PC-9 (cell line): Measurements from ENCODE around the gene RAB40B. TPM values are rescaled to one million over a fixed set of nuclear protein-coding genes. Genes with fewer than 3 reads are reported as not detected.

Experiments used
- BruUV-seq: library from RNA; stranded (reverse); fragments of 400-500 nt; replicated peaks from 2 replicates; lab custom pipeline; 2021; lab: Mats Ljungman, UMichigan
- CTCF ChIA-PET: fragments of 300-600 bp; sonication (Branson Sonifier 250); formaldehyde crosslinking; loops from one replicate; lab custom pipeline; 2022; ENCODE audit warnings: antibody characterized with exemption; lab: Charles Lee
- POLR2A ChIA-PET: fragments of 300-600 bp; sonication (Branson Sonifier 250); formaldehyde crosslinking; loops from one replicate; lab custom pipeline; 2022; ENCODE audit warnings: antibody characterized with exemption; ENCODE audit not compliant: unreplicated experiment; lab: Charles Lee
- DNase-seq, 2 experiments: peaks; one replicate each; pipeline versions ENCODE4 v3.0.0 to v3.0.0-alpha.2; 2015 to 2022; ENCODE audit warnings: mixed read lengths in 1 of 2
- H2AFZ ChIP-seq: fragments of 200-600 bp; sonication (generic); 2 replicates; pipeline ENCODE4 v1.8.1; 2017; ENCODE audit warnings: antibody characterized with exemption
- H3F3A ChIP-seq: fragments of 200-600 bp; sonication (generic); 2 replicates; pipeline ENCODE4 v1.8.1; 2017; ENCODE audit warnings: antibody characterized with exemption, mild to moderate bottlenecking, low read depth; ENCODE audit not compliant: insufficient read depth
- H3K27ac ChIP-seq: fragments of 200-600 bp; sonication (generic); 2 replicates; pipeline ENCODE4 v1.6.1; 2016; ENCODE audit warnings: mixed run types
- H3K27me3 ChIP-seq: fragments of 200-600 bp; sonication (generic); 2 replicates; pipeline ENCODE4 v1.6.1; 2016; ENCODE audit warnings: low read depth, mixed run types; ENCODE audit not compliant: insufficient read depth
- H3K36me3 ChIP-seq: fragments of 200-600 bp; sonication (generic); 2 replicates; pipeline ENCODE4 v1.6.1; 2016; ENCODE audit warnings: low read depth, mixed run types
- H3K4me1 ChIP-seq: fragments of 200-600 bp; sonication (generic); replicated peaks from 2 replicates; pipeline ENCODE4 v1.6.1; 2016; ENCODE audit warnings: mixed run types; ENCODE audit not compliant: insufficient read depth
- H3K4me2 ChIP-seq: fragments of 200-600 bp; sonication (generic); 2 replicates; pipeline ENCODE4 v1.6.1; 2017; ENCODE audit warnings: mixed run types
- H3K4me3 ChIP-seq: fragments of 200-600 bp; sonication (generic); 2 replicates; pipeline ENCODE4 v1.6.1; 2016; ENCODE audit warnings: mixed run types
- H3K79me2 ChIP-seq: fragments of 200-600 bp; sonication (generic); 2 replicates; pipeline ENCODE4 v1.6.1; 2017; ENCODE audit warnings: low read depth, mixed run types
- H3K9me2 ChIP-seq: fragments of 200-600 bp; sonication (generic); 2 replicates; pipeline ENCODE4 v1.8.1; 2017; ENCODE audit warnings: mild to moderate bottlenecking; ENCODE audit not compliant: insufficient read depth
- H3K9me3 ChIP-seq: fragments of 200-600 bp; sonication (generic); 2 replicates; pipeline ENCODE4 v1.8.1; 2016; ENCODE audit warnings: low read depth; ENCODE audit not compliant: insufficient read depth
- H4K20me1 ChIP-seq: fragments of 200-600 bp; sonication (generic); 2 replicates; pipeline ENCODE4 v1.8.1; 2017; ENCODE audit not compliant: insufficient read depth
- CTCF ChIP-seq: fragments of 200-600 bp; sonication (generic); conservative IDR thresholded peaks from 2 replicates; pipeline ENCODE4 v1.6.1; 2017; ENCODE audit warnings: mixed run types, antibody characterized with exemption, mild to moderate bottlenecking, moderate library complexity
- EZH2 ChIP-seq: fragments of 200-600 bp; sonication (generic); IDR thresholded peaks from 2 replicates; pipeline ENCODE4 v1.8.0; 2017; ENCODE audit warnings: antibody characterized with exemption, low read depth
- intact Hi-C: fragments of 100-400 bp; cut with micrococcal nuclease; formaldehyde crosslinking; loops from one replicate; pipeline ENCODE4 v1.10.0; 2022; ENCODE audit not compliant: unreplicated experiment
- total RNA-seq: library from RNA; stranded (reverse); gene quantifications from 2 replicates; pipeline ENCODE4 v1.2.3, GENCODE V29; 2021

Gene RAB40B
- total RNA-seq, 1 experiment from 2014 or later, result 7.9 TPM

- H2AFZ ChIP-seq, result no peak overlapping the region
- ChIA-PET CTCF (no interaction called here), POLR2A (interaction anchor here (0.5 to 0.6 kb wide), 2 partner anchors 18 to 22 kb away, joined by 3 to 9 read pairs; no protein-coding TSS in a partner anchor)
Measured at GRCh38 chr17:82697808-82698064, 762 bp downstream of the RAB40B start.

DNA sequence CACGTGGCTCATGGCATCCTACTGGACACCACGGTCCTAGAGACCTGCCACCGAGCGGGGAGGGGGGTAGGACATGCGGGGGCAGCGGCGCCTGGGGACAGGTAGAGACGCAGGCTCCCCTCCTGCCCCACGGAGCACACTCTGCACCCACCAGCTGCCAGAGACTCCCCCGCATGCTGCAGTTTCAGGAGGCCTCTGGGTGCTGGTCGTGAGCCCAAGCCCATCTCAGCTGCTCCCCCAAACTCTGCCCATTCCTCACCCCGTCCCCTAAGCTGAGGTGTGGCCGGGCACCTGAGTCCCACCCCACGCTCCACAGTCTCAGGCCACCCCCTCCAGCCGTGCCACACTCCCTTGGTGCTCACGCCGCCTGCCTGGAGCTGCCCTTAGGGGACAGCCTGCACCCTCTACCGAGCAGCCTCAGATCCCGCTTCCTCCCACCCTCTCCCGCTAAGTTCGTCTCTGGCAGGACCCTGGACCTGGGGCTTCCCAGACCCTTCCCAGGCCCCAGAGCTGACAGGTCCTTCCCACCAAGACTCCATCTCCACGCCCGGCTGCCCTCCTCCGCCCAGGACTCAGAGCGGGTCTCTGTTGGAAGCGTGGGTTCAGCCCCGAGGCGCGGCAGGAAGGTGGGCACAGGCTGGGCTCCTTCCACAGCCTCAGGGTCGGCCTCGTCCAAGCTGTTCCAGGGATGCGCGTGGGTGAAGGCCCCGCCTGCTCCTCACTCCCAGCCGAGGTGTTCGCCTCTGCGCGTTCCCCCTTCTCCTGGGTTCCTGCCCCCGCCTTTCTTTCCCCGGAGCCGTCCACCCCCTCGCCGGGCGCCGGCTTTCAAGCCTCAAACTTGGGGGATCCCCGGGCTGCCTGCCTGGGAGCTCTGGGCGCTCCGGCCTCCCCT lies 1.3 kb downstream of the RAB40B start:
- ChIA-PET POLR2A (interaction anchor here (0.6 kb wide), 1 partner anchor 22 kb away, joined by 3 read pairs; no protein-coding TSS in a partner anchor), CTCF (no interaction called here)
- Histone ChIP-seq H4K20me1 (no peaks in the 10 kb centered on the region), H3K9me3 (no peaks in the 10 kb centered on the region), H3K4me1 (no peaks in the 10 kb centered on the region), H3K27me3 (no peaks in the 10 kb centered on the region), H2AFZ (no peak overlapping the region), H3K4me2 (peak overlapping the region; percentile 61), H3F3A (no peaks in the 10 kb centered on the region), H3K79me2 (no peaks in the 10 kb centered on the region), H3K9me2 (no peaks in the 10 kb centered on the region), H3K27ac (no peak overlapping the region), H3K36me3 (no peaks in the 10 kb centered on the region), H3K4me3 (no peak overlapping the region)
- BruUV-seq, result no TSS peak
- TF ChIP-seq CTCF (no peak), EZH2 (no peak)
- intact Hi-C loops, result no loop called here
- DNase-seq, result no peak

More at GRCh38 chr17:82697808-82698064, 762 bp downstream of the RAB40B start:
- Histone ChIP-seq H3K27ac (no peak overlapping the region), H3K4me2 (peak overlapping the region; percentile 61), H3K36me3 (no peaks in the 10 kb centered on the region), H4K20me1 (no peaks in the 10 kb centered on the region), H3K9me3 (no peaks in the 10 kb centered on the region), H3K9me2 (no peaks in the 10 kb centered on the region), H3K4me3 (peak overlapping the region; percentile 52; the same call in 1 of the 2 replicates), H3F3A (no peaks in the 10 kb centered on the region), H3K4me1 (no peaks in the 10 kb centered on the region), H3K79me2 (no peaks in the 10 kb centered on the region), H3K27me3 (no peaks in the 10 kb centered on the region)
- DNase-seq, result no peak
- TF ChIP-seq EZH2 (no peak), CTCF (no peak)
- intact Hi-C loops, result no loop called here
- BruUV-seq, result no TSS peak

DNA sequence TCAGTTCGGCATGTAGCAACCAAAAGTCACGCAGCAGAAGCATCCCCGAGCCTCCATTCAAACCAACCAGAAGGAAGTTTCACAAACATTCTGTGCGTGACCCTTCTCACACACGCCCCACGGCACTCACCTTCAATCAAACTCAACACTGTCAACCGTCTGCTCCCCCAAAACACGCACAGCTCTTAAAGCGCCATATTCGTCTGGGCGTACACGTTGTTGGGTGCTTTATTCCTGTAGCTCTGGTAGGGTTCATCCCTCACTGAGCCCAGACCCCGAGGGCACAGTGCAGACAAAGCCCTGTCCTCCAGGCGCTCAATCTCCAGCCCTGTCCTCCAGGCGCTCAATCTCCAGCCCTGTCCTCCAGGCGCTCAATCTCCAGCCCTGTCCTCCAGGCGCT lies 2.2 kb downstream of the RAB40B start:
- ChIA-PET CTCF (no interaction called here), POLR2A (no interaction called here)
- H3K4me3 ChIP-seq, result no peak overlapping the region
- intact Hi-C loops, result no loop called here
- no peak for DNase-seq
- no peaks in the 10 kb centered on the region for H3F3A ChIP-seq
- no peak overlapping the region for H3K27ac ChIP-seq
- no peaks in the 10 kb centered on the region for H3K9me2 ChIP-seq
- H3K4me2 ChIP-seq, result no peak overlapping the region
- no peak for TF ChIP-seq CTCF
- no peak for TF ChIP-seq EZH2
- H3K27me3 ChIP-seq, result no peaks in the 10 kb centered on the region
- no peaks in the 10 kb centered on the region for H4K20me1 ChIP-seq
- no peaks in the 10 kb centered on the region for H3K4me1 ChIP-seq
- no peaks in the 10 kb centered on the region for H3K36me3 ChIP-seq
- no TSS peak for BruUV-seq
- no peaks in the 10 kb centered on the region for H3K9me3 ChIP-seq
- H3K79me2 ChIP-seq, result no peaks in the 10 kb centered on the region
- no peak overlapping the region for H2AFZ ChIP-seq
